ENCODE data around the gene CLTCL1. TPM values are rescaled to one million over a fixed set of nuclear protein-coding genes. Genes with fewer than 3 reads are reported as not detected.

CLTCL1 gene
- total RNA-seq, 6 experiments from 2014 or later: 3.5 to 6.6 (median 5.7) TPM

DNA sequence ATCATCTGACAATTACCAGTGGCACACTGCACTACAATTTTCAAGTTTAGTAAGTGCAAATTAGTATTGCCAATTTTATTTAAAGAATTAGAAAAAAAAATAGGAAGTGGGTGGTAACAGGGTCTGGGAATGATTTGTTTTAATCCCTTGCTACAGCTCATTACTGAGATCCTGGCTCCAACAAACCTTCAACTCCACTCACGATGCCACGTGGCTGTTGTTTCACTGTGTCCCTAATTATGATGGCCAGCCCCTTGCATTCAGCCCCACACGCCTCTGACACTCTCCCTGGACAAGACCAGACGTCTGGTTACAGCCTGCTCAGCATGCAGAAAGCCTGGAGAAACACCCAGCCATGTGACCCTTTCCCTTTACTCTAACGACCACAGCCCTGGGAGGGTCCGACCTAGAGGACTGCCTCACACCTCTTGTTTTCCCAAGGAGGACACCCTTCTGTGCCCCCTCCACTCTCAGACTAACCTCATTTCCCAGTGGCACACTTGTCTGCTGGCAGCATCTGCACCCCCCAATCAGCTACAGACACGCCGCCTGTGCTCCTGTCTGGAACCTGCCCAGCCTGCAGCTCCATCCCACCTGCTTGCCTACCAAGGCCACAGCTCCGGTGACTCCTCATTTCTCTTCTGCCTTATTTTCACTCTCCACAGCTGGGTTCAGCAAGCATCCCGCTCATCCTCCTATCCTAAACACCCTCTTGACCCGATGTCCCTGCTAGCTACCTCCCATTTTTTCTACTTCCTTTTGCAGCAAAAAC, 94.5 kb downstream of the CLTCL1 start:
- Histone ChIP-seq H3K27ac (no peak overlapping the region), H3K9me3 (no peaks in the 10 kb centered on the region), H3K36me3 (no peaks in the 10 kb centered on the region), H3K4me1 (no peaks in the 10 kb centered on the region), H3K27me3 (no peaks in the 10 kb centered on the region), H3K4me3 (no peak overlapping the region)
- intact Hi-C loops (cut with DNase I): no loop called here
- TF ChIP-seq CTCF (IDR thresholded peaks at IDR 0.05) (no peak), POLR2A (IDR thresholded peaks at IDR 0.05) (no peak)
- DNase-seq (no peak), ATAC-seq (no peak)
- WGBS (ENCODE audit: insufficient coverage, low coverage, low lambda C conversion rate, missing lambda C conversion rate): 73% methylated on average over 10 of the region's 11 CpGs

DNA sequence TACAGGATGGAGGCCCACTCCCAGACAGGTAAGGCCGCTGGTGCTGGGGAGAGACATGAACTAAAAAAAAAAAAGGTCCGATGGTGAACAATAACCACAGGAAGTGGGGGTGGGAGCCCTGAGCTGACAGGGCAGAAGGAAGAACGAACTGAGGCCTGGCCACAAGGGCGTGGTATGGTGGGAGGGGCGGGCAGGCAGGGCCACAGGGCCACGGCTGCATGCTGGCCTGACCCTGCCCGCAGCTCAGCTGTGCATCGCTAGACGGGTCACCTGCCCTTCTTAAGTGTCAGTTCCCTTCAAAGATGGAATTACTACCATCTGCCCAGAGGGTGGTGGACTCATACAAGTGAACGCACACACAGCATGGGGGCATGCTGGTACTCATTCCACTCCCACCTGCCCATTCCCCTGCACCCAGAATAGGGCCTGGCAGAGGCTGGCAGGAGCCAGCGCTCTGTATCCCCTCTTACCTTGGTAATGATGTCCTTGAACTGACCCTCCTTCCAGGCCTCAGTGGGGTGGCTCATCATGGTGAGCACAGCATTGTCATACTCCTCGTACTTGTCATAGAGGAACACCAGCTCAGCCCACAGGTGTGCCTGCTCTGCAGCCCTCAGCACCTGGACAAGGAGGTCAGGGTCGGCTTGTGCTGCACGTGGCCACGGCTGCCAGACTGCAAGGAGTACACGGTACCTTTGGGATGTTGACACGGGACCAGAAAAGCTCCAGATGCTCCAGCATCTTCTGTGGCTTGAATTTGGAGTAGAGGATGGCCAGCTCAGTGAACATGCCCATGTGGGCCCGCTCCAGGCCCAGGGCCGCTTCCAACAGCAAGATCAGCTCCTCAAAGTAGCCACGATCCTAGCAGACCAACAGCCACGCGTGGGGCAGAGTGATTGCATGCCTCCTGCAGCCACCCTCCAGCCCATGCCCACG, 95.5 kb downstream of the CLTCL1 start:
- no peak for DNase-seq
- no peaks in the 10 kb centered on the region for H3K36me3 ChIP-seq
- no peaks in the 10 kb centered on the region for H3K9me3 ChIP-seq
- peak in 1 of 4 donors; percentile 18 for ATAC-seq
- TF ChIP-seq CTCF (IDR thresholded peaks at IDR 0.05) (no peak), POLR2A (IDR thresholded peaks at IDR 0.05) (no peak)
- no peaks in the 10 kb centered on the region for H3K4me1 ChIP-seq
- no peak overlapping the region for H3K27ac ChIP-seq
- H3K27me3 ChIP-seq: no peaks in the 10 kb centered on the region
- WGBS (ENCODE audit: insufficient coverage, low coverage, low lambda C conversion rate, missing lambda C conversion rate): 64% methylated on average over 4 of the region's 23 CpGs
- intact Hi-C loops (cut with DNase I): no loop called here
- H3K4me3 ChIP-seq: no peak overlapping the region

DNA sequence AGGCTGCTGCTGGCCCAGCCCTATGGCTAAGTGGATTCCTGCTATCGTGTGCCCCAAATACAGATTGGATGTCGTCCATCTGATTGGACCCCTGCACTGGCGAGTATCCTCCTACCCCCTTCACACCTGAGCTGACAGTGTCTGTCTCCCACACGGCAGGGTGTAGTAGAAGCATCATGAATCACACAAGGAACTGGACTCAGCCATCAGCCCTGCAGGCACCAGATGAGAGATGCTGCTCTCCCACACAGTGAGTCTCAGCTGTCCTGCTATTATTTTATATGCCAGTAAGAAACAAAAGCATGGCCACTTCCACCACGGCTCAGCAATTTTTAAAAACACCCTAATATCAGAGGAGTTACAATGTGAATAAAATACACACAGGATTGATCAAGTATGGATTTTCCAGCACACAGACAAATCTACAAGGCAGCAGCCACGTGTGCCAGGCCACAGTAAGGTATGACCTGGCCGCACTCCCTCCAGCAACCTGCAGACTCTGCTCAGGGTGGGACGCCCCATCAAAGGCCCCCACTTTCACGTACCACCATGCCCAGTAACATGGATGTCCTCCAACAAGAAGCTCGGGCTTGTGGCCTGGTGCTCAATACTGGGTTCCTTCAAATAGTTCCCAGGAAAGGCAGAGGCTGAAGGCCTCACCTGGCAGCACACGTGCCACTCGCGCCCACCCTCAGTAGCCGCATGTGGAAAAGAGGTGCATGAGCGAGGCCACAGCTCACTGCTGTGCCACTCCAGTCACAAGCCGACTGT, 96.6 kb downstream of the CLTCL1 start:
- DNase-seq (no peak), ATAC-seq (no peak)
- intact Hi-C loops (cut with DNase I): no loop called here
- no peaks in the 10 kb centered on the region for H3K4me1 ChIP-seq
- H3K36me3 ChIP-seq: no peaks in the 10 kb centered on the region
- H3K9me3 ChIP-seq: no peaks in the 10 kb centered on the region
- 85% methylated on average over 10 of the region's 16 CpGs for WGBS (ENCODE audit: insufficient coverage, low coverage, low lambda C conversion rate, missing lambda C conversion rate)
- H3K4me3 ChIP-seq: no peak overlapping the region
- no peak overlapping the region for H3K27ac ChIP-seq
- TF ChIP-seq POLR2A (IDR thresholded peaks at IDR 0.05) (no peak), CTCF (IDR thresholded peaks at IDR 0.05) (no peak)
- H3K27me3 ChIP-seq: no peaks in the 10 kb centered on the region

DNA sequence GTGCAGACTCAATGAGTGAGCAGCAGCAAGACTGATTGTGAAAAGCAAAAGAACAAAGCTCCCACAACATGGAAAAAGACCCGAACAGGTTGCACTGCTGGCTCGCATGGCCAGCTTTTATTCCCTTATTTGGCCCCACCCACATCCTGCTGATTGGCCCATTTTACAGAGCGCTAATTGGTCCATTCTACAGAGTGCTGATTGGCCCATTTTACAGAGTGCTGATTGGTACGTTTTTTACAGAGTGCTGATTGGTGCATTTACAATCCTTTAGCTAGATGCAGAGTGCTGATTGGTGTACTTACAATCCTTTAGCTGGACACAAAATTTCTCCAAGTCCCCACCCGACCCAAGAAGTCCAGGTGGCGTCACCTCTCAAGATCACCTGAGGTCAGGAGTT, 97.6 kb downstream of the CLTCL1 start:
- H3K36me3 ChIP-seq: no peaks in the 10 kb centered on the region
- 92% methylated on average over 6 of the region's 6 CpGs for WGBS (ENCODE audit: insufficient coverage, low coverage, low lambda C conversion rate, missing lambda C conversion rate)
- H3K4me1 ChIP-seq: no peaks in the 10 kb centered on the region
- no peaks in the 10 kb centered on the region for H3K9me3 ChIP-seq
- no peak for TF ChIP-seq CTCF (IDR thresholded peaks at IDR 0.05)
- no peak for TF ChIP-seq POLR2A (IDR thresholded peaks at IDR 0.05)
- DNase-seq: no peak
- intact Hi-C loops (cut with DNase I): no loop called here
- no peak overlapping the region for H3K4me3 ChIP-seq
- H3K27me3 ChIP-seq: no peaks in the 10 kb centered on the region
- no peak overlapping the region for H3K27ac ChIP-seq
- no peak for ATAC-seq

Data from right lobe of liver (tissue), 6 donors.